Mucosa of descending colon (tissue), 3 donors: ENCODE measurements around the gene RAB22A. TPM values are rescaled to one million over a fixed set of nuclear protein-coding genes. Genes with fewer than 3 reads are reported as not detected.

Experiments
- ATAC-seq: fragments of 200-7000 bp; cut with Tn5 transposase; one replicate; pipeline ENCODE4 v1.9.1; 2020; ENCODE audit warnings: mild to moderate bottlenecking, moderate library complexity
- DNase-seq, 3 donors: peaks; one replicate each; pipeline ENCODE4 v3.0.0-alpha.2; 2020
- H3K36me3 ChIP-seq: fragments of 200-600 bp; one replicate; pipeline ENCODE4 v1.8.0; 2021; ENCODE audit warnings: low read depth, mild to moderate bottlenecking
- H3K4me1 ChIP-seq: fragments of 200-600 bp; one replicate; pipeline ENCODE4 v1.8.0; 2021; ENCODE audit warnings: low read depth, mild to moderate bottlenecking
- H3K4me3 ChIP-seq: fragments of 200-600 bp; one replicate; pipeline ENCODE4 v1.8.0; 2021; ENCODE audit warnings: mild to moderate bottlenecking
- H3K9me3 ChIP-seq: fragments of 200-600 bp; one replicate; pipeline ENCODE4 v1.8.0; 2021; ENCODE audit warnings: mild to moderate bottlenecking
- CTCF ChIP-seq: fragments of 200-600 bp; IDR thresholded peaks from one replicate; pipeline ENCODE4 v1.8.0; 2022; ENCODE audit warnings: antibody characterized with exemption, mild to moderate bottlenecking
- intact Hi-C, 2 donors: fragments of 100-400 bp; cut with DNase I in 1 of 2; cut with micrococcal nuclease in 1 of 2; formaldehyde crosslinking; loops; one replicate each; pipeline versions ENCODE4 v1.11.0 to v1.11.1; 2022; cut with DNase I, micrococcal nuclease
- total RNA-seq, 3 donors: library from RNA; stranded (reverse); fragmentation: NEBNext Ultra II Directional in 2 of 3; extraction: Animal tissue kit (Norgen Biotek cat#: 25700) in 2 of 3; gene quantifications; one replicate each; pipeline versions ENCODE4 v1.2.1 to v1.2.4, GENCODE V29; 2021 to 2023
- donor health status: DM: no; HTN: no; CAD: no; lungs with moderate emphysema.
- donor health status: DM: no; HTN: no; CAD: no.
- donor health status: DM: no; HTN: yes; CAD: no.

The RAB22A gene
- total RNA-seq, 3 donors from 2014 or later, result 20.2 to 27.3 (median 21.0) TPM

GRCh38 chr20:58268421-58268821 lies 41.1 kb upstream of the RAB22A start:
- ATAC-seq, result peak; percentile 80
- intact Hi-C loops, result no loop called here
- no peaks in the 10 kb centered on the region for H3K9me3 ChIP-seq
- no peaks in the 10 kb centered on the region for H3K36me3 ChIP-seq
- H3K4me3 ChIP-seq, result no peak overlapping the region
- no peak for TF ChIP-seq CTCF
- peak in 2 of 3 donors; percentile 36 to 47 for DNase-seq
- H3K4me1 ChIP-seq, result peaks cover 14% of the 10 kb centered on the region

GRCh38 chr20:58268936-58269619 lies 40.4 kb upstream of the RAB22A start:
- H3K4me3 ChIP-seq, result no peak overlapping the region
- peak; percentile 3 for ATAC-seq
- TF ChIP-seq CTCF, result no peak
- no peaks in the 10 kb centered on the region for H3K9me3 ChIP-seq
- peak in 1 of 3 donors; percentile 34 for DNase-seq
- peaks cover 14% of the 10 kb centered on the region for H3K4me1 ChIP-seq
- H3K36me3 ChIP-seq, result no peaks in the 10 kb centered on the region
- intact Hi-C loops, result no loop called here

- no peak overlapping the region for H3K4me3 ChIP-seq
- no peaks in the 10 kb centered on the region for H3K9me3 ChIP-seq
- no peak for TF ChIP-seq CTCF
- no peaks in the 10 kb centered on the region for H3K36me3 ChIP-seq
- H3K4me1 ChIP-seq, result peaks cover 5% of the 10 kb centered on the region
- intact Hi-C loops, result no loop called here
- ATAC-seq, result no peak
- DNase-seq, result no peak
These were observed 37.7 kb upstream of the RAB22A start for GRCh38 chr20:58271606-58272351.

DNA sequence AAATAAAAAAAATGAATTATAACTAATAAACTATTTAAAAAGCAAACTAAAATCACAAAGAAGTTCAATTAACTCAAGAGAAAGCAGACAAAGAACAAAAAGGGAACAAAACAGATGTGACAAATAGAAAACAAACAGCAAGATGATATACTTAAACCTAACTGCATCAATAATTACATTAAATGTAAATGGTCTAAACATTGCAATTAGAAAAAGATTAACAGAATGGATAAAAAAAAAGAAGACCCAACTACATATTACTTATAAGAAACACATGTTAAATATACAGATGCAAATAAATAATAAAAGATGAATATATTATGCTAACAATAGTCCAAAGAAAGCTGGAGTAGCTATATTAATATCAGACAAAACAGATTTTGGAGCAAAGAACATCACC lies 35.1 kb upstream of the RAB22A start:
- ATAC-seq (no peak), DNase-seq (no peak)
- no peaks in the 10 kb centered on the region for H3K9me3 ChIP-seq
- intact Hi-C loops, result no loop called here
- H3K36me3 ChIP-seq, result no peaks in the 10 kb centered on the region
- TF ChIP-seq CTCF, result no peak
- peaks cover under 1% of the 10 kb centered on the region for H3K4me1 ChIP-seq
- no peak overlapping the region for H3K4me3 ChIP-seq

DNA sequence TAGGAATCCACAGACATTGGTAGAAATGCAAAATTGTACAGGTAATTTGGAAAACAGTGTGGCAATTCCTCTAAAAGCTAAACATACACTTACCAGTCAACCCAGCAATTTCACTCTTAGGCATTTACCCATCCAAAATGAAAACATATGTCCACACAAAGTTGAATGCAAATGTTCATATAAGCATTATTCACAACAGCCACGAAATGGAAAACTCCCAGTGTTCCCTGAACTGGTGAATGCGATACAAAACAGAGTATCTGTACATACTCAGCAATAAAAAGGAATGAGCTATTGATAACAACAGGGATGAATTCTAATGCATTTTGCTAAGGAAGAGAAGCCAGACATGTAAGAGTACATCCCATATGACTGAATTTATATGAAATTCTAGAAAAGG lies 32.4 kb upstream of the RAB22A start:
- intact Hi-C loops, result no loop called here
- TF ChIP-seq CTCF, result no peak
- ATAC-seq, result no peak

More for the DNA sequence above, 32.4 kb upstream of the RAB22A start:
- Histone ChIP-seq H3K36me3 (no peaks in the 10 kb centered on the region), H3K9me3 (no peaks in the 10 kb centered on the region), H3K4me1 (no peaks in the 10 kb centered on the region), H3K4me3 (no peak overlapping the region)
- no peak for DNase-seq
